ENCODE measurements around the gene WBP1L. TPM values are rescaled to one million over a fixed set of nuclear protein-coding genes. Genes with fewer than 3 reads are reported as not detected.

The WBP1L gene
- total and polyA plus RNA-seq, 8 donors, result 15.1 to 140 (median 30.5) TPM

- Histone ChIP-seq H3K4me1 (peaks cover 38 to 85% (median 69%) of the 10 kb centered on the region in 4 donors), H3K4me3 (no peak overlapping the region), H3K9me3 (no peaks in the 10 kb centered on the region), H3K27ac (peak overlapping the region; percentile 24 to 89 (median 44)), H3K27me3 (no peaks in the 10 kb centered on the region), H3K36me3 (peaks cover 0 to 11% (median 5%) of the 10 kb centered on the region in 4 donors)
- WGBS, 5 donors, result 31 to 49% (median 36%) methylated on average over 7 of the region's 7 CpGs
- DNase-seq, result no peak
- TF ChIP-seq, protein P1, sequence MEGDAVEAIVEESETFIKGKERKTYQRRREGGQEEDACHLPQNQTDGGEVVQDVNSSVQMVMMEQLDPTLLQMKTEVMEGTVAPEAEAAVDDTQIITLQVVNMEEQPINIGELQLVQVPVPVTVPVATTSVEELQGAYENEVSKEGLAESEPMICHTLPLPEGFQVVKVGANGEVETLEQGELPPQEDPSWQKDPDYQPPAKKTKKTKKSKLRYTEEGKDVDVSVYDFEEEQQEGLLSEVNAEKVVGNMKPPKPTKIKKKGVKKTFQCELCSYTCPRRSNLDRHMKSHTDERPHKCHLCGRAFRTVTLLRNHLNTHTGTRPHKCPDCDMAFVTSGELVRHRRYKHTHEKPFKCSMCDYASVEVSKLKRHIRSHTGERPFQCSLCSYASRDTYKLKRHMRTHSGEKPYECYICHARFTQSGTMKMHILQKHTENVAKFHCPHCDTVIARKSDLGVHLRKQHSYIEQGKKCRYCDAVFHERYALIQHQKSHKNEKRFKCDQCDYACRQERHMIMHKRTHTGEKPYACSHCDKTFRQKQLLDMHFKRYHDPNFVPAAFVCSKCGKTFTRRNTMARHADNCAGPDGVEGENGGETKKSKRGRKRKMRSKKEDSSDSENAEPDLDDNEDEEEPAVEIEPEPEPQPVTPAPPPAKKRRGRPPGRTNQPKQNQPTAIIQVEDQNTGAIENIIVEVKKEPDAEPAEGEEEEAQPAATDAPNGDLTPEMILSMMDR (IDR thresholded peaks at IDR 0.05), result no peak
- TF ChIP-seq POLR2A (IDR thresholded peaks at IDR 0.05) (no peak), POLR2AphosphoS5 (IDR thresholded peaks at IDR 0.05) (peak in 1 of 3 donors; percentile 37)
- intact Hi-C loops (cut with DNase I; ENCODE audit: low total_unique reads), result no loop called here
Observed at GRCh38 chr10:102769375-102770107, 25.8 kb downstream of the WBP1L start.

DNA sequence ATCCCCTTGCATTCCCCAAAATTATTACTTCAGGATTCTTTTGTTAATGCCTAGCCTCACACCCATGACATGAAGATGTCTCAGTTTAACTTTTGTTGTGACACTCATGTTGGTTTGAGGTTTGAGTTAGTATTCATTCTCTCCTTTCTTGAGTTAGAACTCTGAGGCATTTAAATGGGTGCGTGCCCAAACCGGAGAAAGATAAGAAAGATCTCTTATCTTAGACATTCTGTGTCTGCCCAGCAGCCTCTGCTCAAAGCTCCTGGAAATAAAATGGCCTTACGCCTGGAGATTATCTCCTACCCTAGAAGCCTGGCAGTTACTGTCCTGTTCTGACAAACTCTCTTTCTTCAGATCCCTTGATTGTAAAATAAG is 26.3 kb downstream of the WBP1L start:
- TF ChIP-seq POLR2A (IDR thresholded peaks at IDR 0.05), result no peak
- TF ChIP-seq EP300 (IDR thresholded peaks at IDR 0.05), result no peak
- no peak for TF ChIP-seq POLR2AphosphoS5 (IDR thresholded peaks at IDR 0.05)
- TF ChIP-seq, protein P1 (IDR thresholded peaks at IDR 0.05), result no peak
- Histone ChIP-seq H3K27ac (peak overlapping the region; percentile 24 to 89 (median 44)), H3K36me3 (peaks cover 0 to 9% (median 4%) of the 10 kb centered on the region in 4 donors), H3K27me3 (no peaks in the 10 kb centered on the region), H3K9me3 (no peaks in the 10 kb centered on the region), H3K4me1 (peaks cover 43 to 85% (median 70%) of the 10 kb centered on the region in 4 donors), H3K4me3 (no peak overlapping the region)
- intact Hi-C loops (cut with DNase I; ENCODE audit: low total_unique reads), result no loop called here
- WGBS, 5 donors, result 35 to 67% (median 41%) methylated on average over 3 of the region's 3 CpGs
- DNase-seq, result no peak

DNA sequence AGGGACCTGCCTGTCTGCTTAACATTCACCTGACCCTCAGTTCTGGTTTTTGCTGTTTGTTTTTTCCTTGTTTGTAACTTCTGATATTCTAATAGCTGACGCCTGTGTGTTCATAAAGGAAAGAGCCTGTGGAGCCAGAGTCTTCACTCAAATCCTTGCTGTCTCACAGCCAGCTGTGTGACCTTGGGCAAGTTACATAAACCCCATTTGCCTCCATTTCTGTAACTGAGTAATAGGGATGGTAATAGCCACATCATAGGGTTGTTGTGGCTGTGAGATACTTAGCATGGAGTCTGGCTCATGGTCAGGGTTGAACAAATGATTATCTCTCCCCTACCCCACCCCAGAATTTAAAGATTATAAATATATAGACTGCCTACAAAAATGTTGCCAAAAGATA is 27.0 kb downstream of the WBP1L start:
- intact Hi-C loops (cut with DNase I; ENCODE audit: low total_unique reads), result no loop called here
- WGBS, 5 donors, result 38 to 59% (median 44%) methylated on average over 1 of the region's 1 CpG
- TF ChIP-seq POLR2A (IDR thresholded peaks at IDR 0.05), result no peak
- peak in 1 of 3 donors; percentile 20 for TF ChIP-seq POLR2AphosphoS5 (IDR thresholded peaks at IDR 0.05)
- DNase-seq, result no peak
- Histone ChIP-seq H3K4me1 (peaks cover 50 to 88% (median 74%) of the 10 kb centered on the region in 4 donors), H3K9me3 (no peaks in the 10 kb centered on the region), H3K36me3 (peaks cover 0 to 2% (median under 1%) of the 10 kb centered on the region in 4 donors), H3K4me3 (no peak overlapping the region), H3K27me3 (no peaks in the 10 kb centered on the region), H3K27ac (peak overlapping the region; percentile 16 to 89 (median 44))

DNA sequence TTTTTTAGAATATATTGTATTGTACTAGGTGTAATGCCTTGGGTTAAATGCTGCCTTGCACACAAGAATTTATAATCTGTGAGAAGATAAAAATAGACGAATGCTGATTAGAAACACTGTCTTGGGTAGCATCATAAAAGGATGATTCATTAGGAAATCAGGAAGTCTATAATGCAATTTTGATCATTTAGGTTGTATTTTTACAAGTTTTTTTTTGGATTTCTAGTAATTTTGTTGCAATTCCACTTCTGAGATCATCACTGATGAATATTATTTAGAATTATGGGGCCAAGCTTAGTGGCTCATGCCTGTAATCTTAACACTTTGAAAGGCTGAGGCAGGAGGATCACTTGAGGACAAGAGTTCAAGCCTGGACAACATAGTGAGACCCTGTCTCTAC is 29.6 kb downstream of the WBP1L start:
- H3K4me3 ChIP-seq, result no peak overlapping the region
- peak overlapping the region in 4 of 5 donors; percentile 87 to 92 (median 89) for H3K27ac ChIP-seq
- 33 to 49% (median 44%) methylated on average over 1 of the region's 1 CpG for WGBS, 5 donors
- TF ChIP-seq POLR2AphosphoS5 (IDR thresholded peaks at IDR 0.05) (no peak), POLR2A (IDR thresholded peaks at IDR 0.05) (no peak), EP300 (IDR thresholded peaks at IDR 0.05) (no peak)
- TF ChIP-seq, protein P1 (IDR thresholded peaks at IDR 0.05), result no peak
- no peaks in the 10 kb centered on the region for H3K36me3 ChIP-seq
- peaks cover 62 to 94% (median 82%) of the 10 kb centered on the region in 4 donors for H3K4me1 ChIP-seq
- intact Hi-C loops (cut with DNase I; ENCODE audit: low total_unique reads), result no loop called here
- no peaks in the 10 kb centered on the region for H3K27me3 ChIP-seq
- no peaks in the 10 kb centered on the region for H3K9me3 ChIP-seq
- DNase-seq, result no peak

DNA sequence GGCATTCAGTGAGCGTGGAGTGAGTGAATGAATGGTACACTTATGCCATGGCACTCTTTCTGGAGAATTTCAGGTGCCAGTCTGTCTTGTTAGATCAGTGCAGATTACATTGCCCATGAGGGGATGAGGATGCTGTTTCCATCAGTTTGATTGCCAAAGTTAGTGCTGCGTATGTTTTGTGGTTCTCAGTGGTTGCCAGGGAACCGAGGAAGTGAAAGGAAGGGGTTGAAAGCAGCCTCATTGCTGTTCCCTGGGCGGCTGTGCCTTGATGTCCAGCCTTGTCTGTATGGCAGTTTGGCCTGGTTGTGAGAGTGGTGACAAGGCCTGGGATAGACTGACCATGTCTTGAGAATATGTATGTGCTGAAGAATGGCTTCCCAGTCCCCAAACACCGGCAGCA is 30.2 kb downstream of the WBP1L start:
- 72 to 83% (median 79%) methylated on average over 5 of the region's 5 CpGs for WGBS, 5 donors
- intact Hi-C loops (cut with DNase I; ENCODE audit: low total_unique reads), result no loop called here
- peak in 1 of 2 donors; percentile 74 for DNase-seq
- TF ChIP-seq EP300 (IDR thresholded peaks at IDR 0.05), result no peak
- peak in 1 of 3 donors; percentile 3 for TF ChIP-seq POLR2AphosphoS5 (IDR thresholded peaks at IDR 0.05)
- TF ChIP-seq, protein P1 (IDR thresholded peaks at IDR 0.05), result no peak
- Histone ChIP-seq H3K27me3 (no peaks in the 10 kb centered on the region), H3K9me3 (no peaks in the 10 kb centered on the region), H3K27ac (peak overlapping the region in 4 of 5 donors; percentile 87 to 92 (median 89)), H3K4me3 (no peak overlapping the region), H3K4me1 (peaks cover 62 to 99% (median 84%) of the 10 kb centered on the region in 4 donors), H3K36me3 (no peaks in the 10 kb centered on the region)

All from stomach (tissue), 9 donors.